Fibroblast of skin of scalp (primary cell): ENCODE data around the gene MTOR.

Experiments used
- DNase-seq: peaks from one replicate; pipeline ENCODE4 v3.0.0-alpha.2; 2013

Gene MTOR

DNA sequence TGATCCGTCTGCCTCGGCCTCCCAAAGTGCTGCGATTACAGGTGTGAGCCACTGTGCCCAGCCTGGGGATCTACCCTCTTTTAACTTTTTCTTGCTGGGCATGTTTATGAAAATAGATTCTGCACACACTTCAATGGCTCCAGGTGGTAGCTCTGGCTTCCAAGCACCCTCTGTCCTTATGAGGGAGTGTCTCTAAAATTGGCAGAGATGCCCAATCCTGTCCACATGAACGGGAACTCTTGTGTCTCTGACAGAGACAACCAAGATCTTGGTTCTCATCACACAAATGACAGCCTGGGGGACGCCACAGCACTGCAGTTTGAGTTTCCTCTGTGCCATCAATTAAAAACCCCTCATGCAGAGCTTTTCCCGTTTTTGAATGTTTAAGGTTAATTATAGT lies 116.6 kb downstream of the MTOR start:
- no peak for DNase-seq

DNA sequence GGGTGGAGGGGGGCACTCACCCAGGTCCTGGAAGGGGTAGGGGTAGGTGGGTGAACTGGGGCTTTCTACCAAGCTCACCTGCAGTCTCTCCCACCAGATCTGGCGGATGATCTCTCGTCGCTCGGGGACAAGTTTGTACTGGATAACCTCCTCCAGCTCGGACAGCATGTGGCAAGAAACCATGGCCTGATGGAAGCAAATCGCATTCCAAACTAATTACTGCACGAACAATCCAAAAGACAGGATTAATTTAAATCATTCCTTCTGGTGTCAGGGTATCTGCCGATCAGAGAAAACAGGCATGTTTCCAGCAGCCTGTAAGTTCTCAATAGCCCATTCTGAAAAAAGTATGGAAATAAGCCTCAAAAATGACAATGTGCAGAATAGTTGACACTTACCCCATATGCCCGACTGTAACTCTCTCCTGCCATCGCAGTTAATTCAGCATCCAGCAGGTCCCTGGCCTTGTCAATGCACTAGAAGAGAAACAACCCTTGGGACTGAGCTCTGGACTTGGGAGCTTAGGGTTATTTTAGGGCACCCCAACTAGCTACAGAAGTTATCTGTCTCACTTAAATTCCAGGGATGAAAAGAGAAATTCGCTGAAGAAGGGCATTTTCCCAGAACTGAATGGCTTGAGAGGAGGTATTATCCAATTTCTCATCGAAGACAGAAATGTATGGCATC lies 117.6 kb downstream of the MTOR start:
- DNase-seq, result no peak

DNA sequence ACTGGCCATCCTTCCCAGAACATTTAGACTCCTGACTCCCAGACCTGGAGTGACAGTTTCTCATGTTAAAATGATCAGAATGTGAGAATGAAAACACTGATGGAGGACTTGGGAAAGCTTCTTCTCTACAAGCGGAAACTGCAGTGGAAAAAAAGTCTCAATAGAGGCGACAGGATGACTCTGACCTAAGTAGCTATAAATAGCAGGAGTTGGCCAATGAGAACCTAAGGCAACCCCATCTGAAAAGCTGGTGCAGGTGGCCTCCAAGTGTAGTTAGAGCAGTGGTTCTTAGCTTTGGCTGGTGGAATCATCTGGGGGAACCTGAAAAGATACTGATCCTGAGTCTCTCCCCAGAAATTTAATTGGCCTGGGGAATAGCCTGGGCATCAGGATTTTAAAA lies 118.4 kb downstream of the MTOR start:
- no peak for DNase-seq

DNA sequence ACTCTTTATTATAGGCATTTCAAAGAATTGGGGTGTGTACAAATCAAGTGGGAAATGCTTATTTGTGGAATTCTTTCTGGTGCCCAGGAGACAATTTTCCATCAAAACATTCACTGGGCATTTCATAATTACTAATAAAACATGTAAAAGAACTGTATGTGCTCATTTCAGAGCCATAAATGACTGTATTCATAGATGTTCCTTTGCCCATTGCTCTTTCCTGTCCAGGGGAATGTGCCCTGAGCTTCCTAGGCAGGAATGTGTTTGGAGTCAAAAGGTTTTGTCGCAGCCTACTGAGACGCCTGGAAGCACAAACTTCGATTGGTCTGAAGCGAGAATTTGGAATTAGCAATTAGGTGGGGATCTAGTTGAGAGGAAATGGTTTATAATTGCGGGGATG lies 119.0 kb downstream of the MTOR start:
- DNase-seq, result no peak

DNA sequence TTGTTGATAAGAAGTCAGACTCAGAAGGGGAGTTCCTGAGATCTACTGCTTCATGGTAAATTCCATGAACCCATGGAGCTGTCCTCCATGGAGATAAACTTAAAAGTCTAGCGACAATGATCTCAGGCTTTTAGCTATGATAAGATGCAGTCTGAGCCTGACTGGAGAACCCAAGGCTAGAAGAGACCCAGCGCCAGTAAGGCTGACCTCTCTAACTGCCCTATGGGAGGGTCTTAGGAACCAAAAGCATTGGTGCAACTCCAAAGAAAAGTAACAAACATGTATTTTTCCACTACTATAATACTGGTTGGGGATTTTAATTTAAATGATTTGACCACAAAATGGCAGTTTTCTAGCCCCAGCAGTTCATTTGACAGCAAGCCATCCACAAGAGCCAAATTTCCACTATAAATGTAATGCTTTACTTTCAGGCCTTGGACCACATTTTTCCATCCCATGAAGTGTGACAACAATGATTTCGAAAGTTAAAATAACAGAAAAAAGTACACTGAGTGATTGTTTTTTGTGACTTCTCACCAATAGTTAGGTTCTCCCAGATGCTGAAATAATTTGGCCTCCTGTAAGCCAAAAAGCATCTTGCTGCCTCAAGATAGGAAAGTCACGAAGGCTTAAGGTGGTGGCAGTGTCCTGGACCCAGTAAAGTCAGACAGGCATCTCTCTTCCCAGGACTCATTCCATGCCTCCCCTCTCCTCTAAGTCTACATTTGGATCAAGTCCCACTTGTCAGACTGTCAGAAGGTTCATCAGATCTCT lies 119.5 kb downstream of the MTOR start:
- DNase-seq, result no peak

DNA sequence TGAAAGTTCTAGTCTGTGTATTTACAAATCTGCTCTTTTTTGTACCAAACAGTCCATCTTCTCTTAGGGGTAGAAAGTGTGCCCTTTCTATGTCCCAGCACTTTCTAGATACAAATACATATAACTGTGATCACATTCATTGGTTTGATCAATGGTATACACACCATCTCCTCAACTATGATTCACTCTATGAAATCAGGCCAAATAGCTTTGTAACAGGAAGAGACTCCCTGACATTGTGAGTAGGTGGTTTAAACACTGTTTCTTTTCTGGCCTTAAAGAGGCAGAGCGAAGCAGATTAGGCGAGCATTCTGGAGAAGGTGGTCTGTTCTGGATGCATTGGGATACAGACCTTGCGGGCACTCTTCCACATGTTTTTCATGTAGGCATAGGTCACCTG lies 123.4 kb downstream of the MTOR start:
- DNase-seq, result no peak

DNA sequence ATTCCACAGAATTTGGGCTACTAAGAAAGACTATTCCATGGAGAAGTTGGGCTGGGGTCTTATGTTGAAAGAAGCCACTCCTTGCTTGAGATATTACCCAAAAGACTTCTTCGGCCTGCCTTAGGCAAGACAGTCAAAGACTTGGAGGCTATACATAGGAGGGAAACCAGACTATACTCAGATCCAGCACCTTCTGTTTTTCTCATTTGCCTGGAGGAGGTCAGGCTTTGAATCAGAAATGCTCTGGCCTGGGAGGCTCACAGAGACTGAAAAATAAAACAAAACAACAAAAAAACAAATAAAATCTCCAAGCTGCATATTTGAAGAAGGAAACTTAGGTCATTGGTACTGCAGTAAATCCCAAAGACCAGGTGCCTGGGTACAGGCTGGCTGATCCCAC lies 124.3 kb downstream of the MTOR start:
- no peak for DNase-seq

DNA sequence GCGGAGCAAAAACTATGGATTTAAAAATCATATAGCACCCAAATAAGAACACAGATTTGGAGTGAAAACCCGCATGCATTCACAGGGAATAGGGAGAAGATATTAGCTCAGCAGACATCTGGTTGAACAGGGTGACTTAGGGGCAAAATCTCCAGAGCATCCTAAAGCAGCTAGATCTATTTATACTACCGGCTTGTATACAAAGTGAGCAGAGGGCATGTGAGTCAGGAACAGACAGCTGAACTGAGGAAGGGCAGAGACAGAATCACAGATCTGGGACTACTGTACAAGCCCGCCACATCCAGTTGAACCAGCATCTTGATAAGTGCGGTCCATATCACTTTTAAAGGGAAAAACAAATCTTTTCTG lies 127.5 kb downstream of the MTOR start:
- no peak for DNase-seq

DNA sequence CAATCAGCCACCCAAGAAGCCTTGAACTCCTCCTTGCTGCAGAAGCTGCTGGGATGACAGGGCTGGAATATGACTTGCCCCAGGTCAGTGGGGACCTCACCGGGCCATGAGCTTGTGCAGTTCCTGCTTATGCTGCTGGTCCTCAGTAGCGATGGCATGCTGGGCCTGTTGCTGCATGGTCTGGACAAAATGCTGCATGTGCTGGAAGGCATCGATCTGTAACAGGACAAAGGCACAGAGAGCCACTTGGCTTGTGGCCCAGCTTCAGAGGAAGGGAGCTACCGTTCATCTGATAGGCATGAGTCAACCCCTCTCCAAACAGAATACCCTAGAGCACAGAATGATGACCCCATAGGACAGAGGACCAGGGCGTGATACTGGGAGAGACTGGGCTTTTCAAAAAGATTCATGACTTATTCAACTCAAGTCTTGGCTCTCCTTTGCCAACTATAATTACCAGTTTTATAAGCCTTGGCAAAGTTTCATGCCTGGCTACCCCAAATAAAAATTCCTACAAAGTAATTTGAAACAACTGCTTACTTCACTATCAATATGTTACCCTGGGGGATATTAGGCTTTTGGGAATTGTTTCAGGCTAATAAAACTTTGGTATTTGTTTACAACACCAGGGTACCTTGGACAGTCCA lies 128.0 kb downstream of the MTOR start:
- DNase-seq, result no peak

DNA sequence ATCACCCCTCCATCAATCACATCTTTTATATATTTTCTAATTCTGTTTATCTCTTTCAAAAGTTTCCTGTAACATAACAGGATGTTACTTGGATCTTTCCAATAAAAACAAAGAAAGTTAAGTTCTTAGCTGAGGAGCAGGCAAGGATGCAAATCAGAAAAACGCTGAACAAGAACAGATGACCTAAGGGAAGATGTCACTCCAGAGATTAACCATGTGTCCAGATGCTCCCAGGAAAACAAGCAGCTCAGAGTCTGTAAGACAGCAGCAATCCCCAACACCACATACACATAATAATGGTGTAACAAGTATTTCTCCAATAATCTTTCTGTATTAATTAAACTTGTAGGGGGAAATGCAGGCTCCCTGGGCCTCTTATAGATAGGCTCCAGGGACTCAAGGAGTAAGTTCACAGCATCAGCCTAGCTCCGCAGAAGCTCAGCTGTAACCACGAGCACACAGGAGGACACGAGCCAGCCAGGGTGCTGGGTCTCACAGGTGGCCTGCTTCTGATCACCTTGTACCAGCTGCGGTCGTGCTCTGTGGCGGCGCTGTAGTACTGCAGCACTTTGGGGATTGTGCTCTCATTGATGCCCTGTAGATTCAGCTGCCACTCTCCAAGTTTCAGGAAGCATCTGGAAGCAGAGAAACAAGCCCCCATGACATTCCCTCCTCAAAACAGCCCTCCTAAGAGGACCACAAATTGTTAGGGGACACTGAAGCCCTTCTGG lies 129.6 kb downstream of the MTOR start:
- DNase-seq, result no peak

DNA sequence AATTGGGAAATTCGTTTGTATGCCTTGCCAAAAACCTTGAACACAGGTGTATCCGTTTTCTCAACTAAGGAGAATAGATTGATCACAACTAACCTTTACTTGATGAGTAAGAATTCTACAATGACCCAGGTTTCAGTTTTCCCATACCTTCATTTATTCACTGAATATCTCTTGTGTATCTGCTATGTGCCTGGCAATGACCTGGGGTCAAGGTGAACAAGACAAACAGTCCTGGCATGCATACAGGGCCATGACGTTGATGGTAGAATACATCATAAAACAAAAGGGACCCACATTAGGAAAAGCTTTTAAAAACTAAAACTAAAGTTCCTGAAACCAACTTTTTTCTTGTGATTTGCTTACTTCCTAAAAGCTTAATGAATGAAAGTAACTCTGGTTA lies 130.5 kb downstream of the MTOR start:
- DNase-seq, result no peak

DNA sequence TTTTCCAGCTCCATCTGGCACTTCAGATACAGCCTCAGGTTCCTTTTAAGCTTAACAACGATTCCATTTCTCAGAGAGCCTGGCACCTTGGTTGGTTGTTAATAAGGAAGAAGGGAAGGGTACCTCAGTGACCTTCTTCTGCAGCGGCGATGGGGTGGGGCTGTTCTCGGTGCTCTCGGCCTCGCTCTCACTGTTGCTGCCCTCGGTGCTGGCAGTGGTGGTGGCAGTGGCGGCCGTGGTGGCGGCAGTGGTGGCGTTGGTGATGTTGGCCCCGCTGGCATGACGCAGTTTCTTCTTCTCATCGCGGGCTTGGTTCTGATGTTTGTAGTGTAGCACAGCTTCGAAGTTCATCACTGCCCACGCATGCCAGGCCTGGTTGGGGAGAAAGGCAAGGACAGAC lies 131.9 kb downstream of the MTOR start:
- no peak for DNase-seq

DNA sequence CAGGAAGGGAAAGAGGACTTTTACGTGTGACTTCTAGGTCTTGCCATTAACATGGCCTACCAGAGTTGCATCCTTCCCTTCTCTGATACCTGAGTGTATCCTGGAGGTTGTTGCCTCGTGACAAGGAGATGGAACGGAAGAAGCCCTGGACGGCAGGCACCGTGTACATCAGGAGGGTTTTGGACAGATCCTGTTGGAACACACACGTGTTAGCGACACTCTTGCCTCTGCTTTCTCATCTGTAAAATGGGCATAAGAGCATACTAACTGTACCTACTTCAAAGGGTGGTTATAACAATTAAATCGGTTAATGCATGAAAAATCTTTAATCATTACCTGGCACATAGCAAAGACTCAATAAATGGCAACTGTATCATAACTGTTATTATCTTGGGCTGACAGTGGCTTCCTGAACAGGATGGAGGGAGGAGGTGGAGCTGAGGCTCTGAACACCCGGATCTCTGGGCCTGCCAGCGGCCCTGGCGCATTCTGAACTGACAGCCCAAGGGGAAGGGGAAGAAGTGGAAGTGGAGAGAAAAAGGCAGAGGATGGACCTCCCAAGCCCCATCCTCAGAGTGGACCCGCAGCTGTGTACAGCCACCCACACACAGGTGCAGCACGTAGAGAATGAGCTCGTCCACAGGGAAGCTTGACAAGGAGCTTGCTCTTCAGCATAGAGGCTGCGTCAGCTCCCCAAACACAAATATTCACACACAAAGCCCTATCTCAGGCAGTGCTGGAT lies 132.5 kb downstream of the MTOR start:
- DNase-seq, result no peak

DNA sequence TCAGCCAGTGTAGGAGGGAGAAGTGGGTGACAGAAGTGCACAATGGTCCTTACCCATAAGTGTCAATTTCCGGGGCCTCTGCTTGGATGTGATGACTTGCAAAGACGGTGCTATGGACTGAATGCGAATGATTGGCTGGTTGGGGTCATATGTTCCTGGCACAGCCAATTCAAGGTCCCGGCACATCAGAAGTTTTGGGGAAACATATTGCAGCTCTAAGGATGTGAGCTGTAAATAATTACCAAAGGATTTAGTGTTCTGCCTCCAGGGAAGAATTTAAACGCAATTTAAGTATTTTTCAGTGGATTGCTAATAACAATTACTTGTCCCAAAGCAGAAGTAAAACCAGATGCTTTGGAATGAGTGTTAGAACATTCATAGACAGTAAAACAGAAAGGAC lies 135.8 kb downstream of the MTOR start:
- DNase-seq, result no peak

DNA sequence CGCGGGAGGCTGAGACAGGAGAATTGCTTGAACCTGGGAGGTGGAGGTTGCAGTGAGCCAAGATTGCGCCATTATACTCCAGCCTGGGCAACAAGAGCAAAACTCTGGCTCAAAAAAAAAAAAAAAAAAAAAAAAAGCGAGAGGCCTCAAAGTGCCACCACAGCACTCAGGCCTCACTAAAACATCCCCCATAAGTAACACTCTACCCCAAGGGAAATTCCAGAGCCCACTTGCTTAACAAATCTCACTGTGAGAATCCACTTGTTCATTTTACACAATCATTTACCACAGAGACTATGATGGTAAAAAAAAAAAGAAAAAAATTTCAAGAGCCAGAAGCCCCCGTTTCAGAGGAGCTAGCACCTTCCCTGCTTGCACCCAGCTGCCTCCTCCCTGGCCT lies 136.4 kb downstream of the MTOR start:
- no peak for DNase-seq

DNA sequence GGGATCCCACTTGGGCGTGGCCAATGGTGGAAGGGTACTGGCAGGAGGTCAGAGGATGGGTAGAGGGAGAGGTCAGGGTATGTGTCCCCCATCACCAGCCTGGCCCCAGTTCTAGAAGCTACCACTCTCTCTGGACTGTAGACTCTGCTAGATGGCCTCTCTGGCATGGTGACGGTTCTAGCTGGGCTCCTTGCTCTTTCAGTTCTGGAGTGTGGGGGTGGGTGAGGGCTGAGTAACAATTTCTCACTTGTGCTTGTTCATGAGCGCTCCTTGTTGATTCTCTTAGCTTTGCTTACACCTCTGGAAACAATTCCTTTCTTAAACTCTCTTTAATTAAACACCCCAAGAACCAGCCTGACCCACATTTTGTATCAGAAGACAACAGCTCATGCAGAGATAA lies 137.4 kb downstream of the MTOR start:
- no peak for DNase-seq

DNA sequence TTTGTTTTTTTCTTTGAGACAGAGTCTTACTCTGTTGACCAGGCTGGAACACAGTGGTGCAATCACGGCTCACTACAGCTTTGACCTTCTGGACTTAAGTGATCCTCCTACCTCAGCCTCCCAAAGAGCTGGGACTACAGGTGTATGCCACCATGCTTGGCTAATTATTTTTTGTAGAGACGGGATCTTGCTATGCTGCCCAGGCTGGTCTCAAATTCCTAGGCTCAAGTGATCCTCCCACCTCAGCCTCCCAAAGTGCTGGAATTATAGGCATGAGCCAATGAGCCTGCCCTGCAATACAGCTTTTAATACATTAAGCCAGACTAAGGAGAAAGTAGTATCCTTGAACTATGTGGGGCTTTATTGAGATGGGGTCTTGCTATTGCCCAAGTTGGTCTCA lies 146.0 kb downstream of the MTOR start:
- no peak for DNase-seq

DNA sequence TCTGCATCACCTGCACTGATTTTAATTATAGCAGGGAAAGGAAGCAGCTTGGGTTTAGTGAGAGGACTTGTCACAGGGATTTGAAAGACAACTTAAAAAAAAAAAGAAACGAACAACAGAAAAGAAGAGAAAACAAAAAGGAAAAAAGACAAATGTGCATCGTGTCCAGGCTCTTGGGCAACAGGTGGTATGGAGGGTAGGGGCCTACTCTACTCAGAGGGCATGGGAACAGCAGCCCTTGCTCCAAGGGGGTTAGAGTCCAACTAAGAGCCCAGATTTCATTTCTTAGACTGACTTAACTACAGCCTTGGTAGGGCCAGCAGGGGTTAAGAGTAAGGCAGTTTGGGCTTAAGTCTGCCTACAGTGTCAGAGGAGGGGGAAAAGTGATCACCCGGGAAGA lies 147.4 kb downstream of the MTOR start:
- DNase-seq, result no peak

DNA sequence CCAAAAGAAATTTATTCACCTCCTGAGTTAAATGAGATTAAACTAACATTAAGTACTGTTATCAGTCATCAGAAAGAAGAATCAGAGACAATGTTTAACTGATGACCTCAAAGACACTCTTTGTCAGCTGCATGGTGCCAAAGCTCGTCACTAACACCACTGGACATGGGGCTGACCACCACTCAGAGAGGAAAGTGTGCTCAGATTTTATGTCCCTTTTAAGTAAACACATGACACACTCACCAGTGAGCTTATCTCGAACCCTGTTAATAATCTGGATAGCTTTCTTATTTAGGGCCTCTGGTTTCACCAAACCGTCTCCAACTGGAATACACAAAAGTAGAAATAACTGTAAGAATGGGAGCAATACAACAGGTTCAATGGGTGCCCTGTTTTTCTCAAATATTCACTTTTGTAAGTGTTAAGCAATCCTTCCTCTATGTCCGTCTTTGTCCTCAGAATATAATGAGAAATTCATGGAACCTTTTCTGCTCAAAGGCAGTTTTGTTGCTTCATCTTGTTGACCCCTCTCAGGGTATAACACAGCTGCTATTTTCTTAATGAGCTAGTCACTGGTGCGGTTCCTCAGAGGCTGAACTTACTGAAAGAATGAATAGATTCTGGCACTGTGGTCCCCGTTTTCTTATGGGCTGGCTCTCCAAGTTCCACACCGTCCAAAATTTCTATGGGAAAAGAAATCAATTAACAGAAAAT lies 153.1 kb downstream of the MTOR start:
- DNase-seq, result no peak

DNA sequence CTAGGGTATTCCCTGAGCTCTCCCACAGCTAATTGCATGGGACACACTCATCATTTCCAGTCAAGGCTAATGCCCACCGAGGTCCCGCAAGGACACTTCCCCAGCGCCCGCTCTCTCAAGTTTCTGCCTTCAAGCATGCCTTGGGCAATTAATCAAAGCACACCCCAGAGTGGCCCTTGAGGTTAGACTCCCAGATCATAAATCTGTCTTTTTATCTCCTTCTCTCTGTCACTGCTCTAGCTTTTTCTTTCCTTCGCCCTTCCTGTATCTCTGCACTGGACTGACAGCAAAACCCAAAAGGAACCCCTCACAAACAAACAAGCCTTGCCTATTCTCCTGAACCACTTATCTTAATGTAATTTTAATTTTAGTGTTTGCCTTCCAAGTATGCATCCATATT lies 154.8 kb downstream of the MTOR start:
- DNase-seq, result no peak

DNA sequence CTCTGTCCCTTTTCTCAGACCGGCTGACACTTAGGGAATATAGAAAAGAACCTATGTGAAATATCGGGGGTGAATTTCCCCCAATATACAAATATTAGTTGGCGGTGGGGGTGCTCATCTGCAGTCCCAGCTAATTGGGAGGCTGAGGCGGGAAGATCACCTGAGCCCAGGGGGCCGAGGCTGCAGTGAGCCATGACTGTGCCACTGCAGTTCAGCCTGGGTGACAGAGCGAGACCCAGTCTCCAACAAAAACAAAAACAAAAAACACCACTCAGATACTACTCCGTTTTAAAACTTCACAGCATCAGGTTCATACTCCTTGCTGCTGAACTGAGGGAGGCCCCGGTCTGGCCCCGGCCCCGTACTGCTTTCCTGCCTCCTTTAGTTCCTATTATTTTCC lies 156.8 kb downstream of the MTOR start:
- no peak for DNase-seq

DNA sequence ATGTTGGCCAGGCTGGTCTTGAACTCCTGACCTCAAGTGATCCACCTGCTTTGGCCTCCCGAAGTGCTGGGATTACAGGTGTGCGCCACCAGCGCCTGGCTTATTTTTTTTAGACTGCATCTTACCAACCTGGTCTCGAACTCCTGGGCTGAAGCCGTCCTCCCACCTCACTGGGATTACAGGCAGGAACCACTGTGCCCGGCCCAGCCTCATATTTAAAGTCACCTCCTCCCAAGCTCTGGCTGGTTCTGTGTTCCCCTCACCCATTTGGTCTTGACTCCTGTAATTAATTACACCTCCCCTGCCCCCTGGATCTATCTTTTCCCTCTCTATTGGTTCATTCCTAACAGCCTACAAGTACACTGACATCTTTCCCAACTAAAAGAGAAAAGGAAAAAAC lies 161.0 kb downstream of the MTOR start:
- DNase-seq, result no peak
